ENCODE measurements around the gene PRKAB2.
"Not testable (repeated sequence)": the region's sequence is repeated elsewhere in the genome, so short reads cannot be mapped to it uniquely, and the experiment has no call there.

The PRKAB2 gene

GRCh38 chr1:147109041-147109440, 63.2 kb downstream of the PRKAB2 start:
- no peak for DNase-seq

GRCh38 chr1:147106407-147106881, 65.8 kb downstream of the PRKAB2 start:
- not testable (repeated sequence) for DNase-seq

- DNase-seq: no peak
Observed at GRCh38 chr1:147105909-147106308, 66.4 kb downstream of the PRKAB2 start.
